K562 (cell line): ENCODE data around the gene ZNF17. TPM values are rescaled to one million over a fixed set of nuclear protein-coding genes. Genes with fewer than 3 reads are reported as not detected.

Experiments
- ATAC-seq: fragments of 200-7000 bp; cut with Tn5 transposase; 3 replicates; pipeline ENCODE4 v1.9.1; 2020; ENCODE audit warnings: moderate library complexity
- BruUV-seq: library from RNA; stranded (reverse); fragments of 400-500 nt; replicated peaks from 2 replicates; lab custom pipeline; 2021; lab: Mats Ljungman, UMichigan
- CTCF ChIA-PET: fragments of 300-600 bp; formaldehyde crosslinking; extraction: SDS; loops from one replicate; lab custom pipeline; 2021; ENCODE audit warnings: low intra/inter-chr PET ratio; lab: Yijun Ruan, JAX
- POLR2A ChIA-PET: fragments of 300-600, 350-650 bp; sonication (Branson Sonifier 250); formaldehyde crosslinking; extraction: SDS; loops from one replicate; lab custom pipeline; 2021; ENCODE audit warnings: antibody characterized with exemption, inconsistent platforms; lab: Yijun Ruan, JAX
- DNase-seq, 4 experiments: peaks; one replicate each; pipeline versions ENCODE4 v3.0.0 to v3.0.0-alpha.2; 2011 to 2018; ENCODE audit warnings: low spot score in 3 of 4, mixed read lengths in 3 of 4; ENCODE audit errors: extremely low read depth in 1 of 4
- FAIRE-seq: peaks from 2 replicates; lab custom pipeline; 2011; peaks lifted over from hg19 to GRCh38; lab: Jason Lieb, UNC
- H2AFZ ChIP-seq: 2 replicates; pipeline ENCODE4 v1.6.0; 2011; ENCODE audit warnings: low read depth, low read length, control low read depth, inconsistent platforms
- H3K27ac ChIP-seq: fragments of 200-600 bp; 3 replicates; pipeline ENCODE4 v1.8.0; 2011; ENCODE audit warnings: low read depth, mild to moderate bottlenecking, control low read depth, inconsistent platforms, low read length, moderate library complexity, mixed read lengths; ENCODE audit errors: extremely low read depth
- H3K27me3 ChIP-seq, 2 experiments: fragments of 300-600 bp in 1 of 2; 2 replicates in 1 of 2; 3 replicates in 1 of 2; pipeline versions ENCODE4 v1.6.0 to v1.8.0; 2011; ENCODE audit warnings: inconsistent platforms in 2 of 2, low read length in 2 of 2, mild to moderate bottlenecking in 1 of 2, mixed read lengths in 1 of 2, moderate library complexity in 1 of 2; ENCODE audit not compliant: control insufficient read depth in 2 of 2, insufficient read depth in 2 of 2
- H3K36me3 ChIP-seq: fragments of 300-600 bp; 3 replicates; pipeline ENCODE4 v1.8.0; 2011; ENCODE audit warnings: mild to moderate bottlenecking, low read length, inconsistent platforms; ENCODE audit not compliant: control insufficient read depth, insufficient read depth
- H3K4me1 ChIP-seq, 2 experiments: fragments of 200-600 bp in 1 of 2; replicated peaks in 1 of 2; 2 replicates in 1 of 2; 3 replicates in 1 of 2; pipeline versions ENCODE4 v1.5.1 to v1.8.0; 2011; ENCODE audit warnings: inconsistent platforms in 2 of 2, low read length in 2 of 2, mild to moderate bottlenecking in 1 of 2, mixed read lengths in 1 of 2, moderate library complexity in 1 of 2; ENCODE audit not compliant: control insufficient read depth in 2 of 2, insufficient read depth in 2 of 2
- H3K4me2 ChIP-seq: 2 replicates; pipeline ENCODE4 v1.6.1; 2011; ENCODE audit warnings: low read length, control low read depth, inconsistent platforms, mixed read lengths; ENCODE audit not compliant: insufficient read depth
- H3K4me3 ChIP-seq: fragments of 200-600 bp; sonication (generic), shearing (Covaris generic); 2 replicates; pipeline ENCODE4 v1.5.1; 2016; ENCODE audit warnings: control low read depth, inconsistent platforms
- H3K79me2 ChIP-seq: fragments of 200-600 bp; 3 replicates; pipeline ENCODE4 v1.8.0; 2011; ENCODE audit warnings: low read length, inconsistent platforms; ENCODE audit not compliant: control insufficient read depth, insufficient read depth
- H3K9ac ChIP-seq, 2 experiments: 2 replicates each; pipeline versions ENCODE4 v1.6.0 to v1.6.1; 2011; ENCODE audit warnings: low read depth in 2 of 2, low read length in 2 of 2, control low read depth in 1 of 2, inconsistent platforms in 1 of 2, mild to moderate bottlenecking in 1 of 2, mixed read lengths in 1 of 2; ENCODE audit not compliant: insufficient read depth in 1 of 2
- H3K9me1 ChIP-seq: one replicate; pipeline ENCODE4 v1.6.0; 2011; ENCODE audit warnings: inconsistent platforms, mild to moderate bottlenecking, low read length, moderate library complexity; ENCODE audit not compliant: control insufficient read depth, insufficient read depth
- H3K9me3 ChIP-seq: replicated peaks from 2 replicates; pipeline ENCODE4 v1.5.1; 2011; ENCODE audit warnings: low read depth, low read length, inconsistent platforms; ENCODE audit not compliant: control insufficient read depth, insufficient read depth
- H4K20me1 ChIP-seq: replicated peaks from 2 replicates; pipeline ENCODE4 v1.6.1; 2011; ENCODE audit warnings: low read length, inconsistent platforms, mixed read lengths; ENCODE audit not compliant: control insufficient read depth, insufficient read depth
- CHD2 ChIP-seq: IDR thresholded peaks from 2 replicates; pipeline ENCODE4 v1.6.1; 2011; ENCODE audit warnings: low read depth, low read length
- CREM ChIP-seq: IDR thresholded peaks from 2 replicates; pipeline ENCODE4 v1.6.1; 2014; ENCODE audit warnings: antibody characterized with exemption, low read depth
- GTF2A2 ChIP-seq: IDR thresholded peaks from 2 replicates; pipeline ENCODE4 v1.6.1; 2016; ENCODE audit warnings: mild to moderate bottlenecking, missing genetic modification characterization, missing compliant biosample characterization
- HDAC3 ChIP-seq: fragments of 450-650 bp; IDR thresholded peaks from 2 replicates; pipeline ENCODE4 v1.6.1; 2018; ENCODE audit warnings: borderline replicate concordance, mild to moderate bottlenecking, moderate library complexity; ENCODE audit not compliant: partially characterized antibody
- JUND ChIP-seq, 2 experiments: IDR thresholded peaks; 2 replicates in 1 of 2; 3 replicates in 1 of 2; pipeline ENCODE4 v1.6.1; 2011; ENCODE audit warnings: borderline replicate concordance in 2 of 2, low read depth in 2 of 2, low read length in 2 of 2, improper control_type of control experiment in 1 of 2, missing biosample characterization in 1 of 2, missing genetic modification characterization in 1 of 2, missing genetic modification reagents in 1 of 2
- KDM4B ChIP-seq, 2 experiments: fragments of 450-650 bp in 1 of 2; sonication (generic) in 1 of 2; IDR thresholded peaks; 2 replicates each; pipeline ENCODE4 v1.6.1; 2016 to 2017; ENCODE audit warnings: borderline replicate concordance in 2 of 2, antibody characterized with exemption in 1 of 2, low read depth in 1 of 2, mild to moderate bottlenecking in 1 of 2
- KLF10 ChIP-seq: fragments of 250-450 bp; sonication (Bioruptor Pico); IDR thresholded peaks from 2 replicates; pipeline ENCODE4 v1.6.1; 2021; ENCODE audit warnings: matching md5 sums
- NFE2L1 ChIP-seq: fragments of 450-650 bp; IDR thresholded peaks from 2 replicates; pipeline ENCODE4 v1.6.1; 2016; ENCODE audit warnings: missing genetic modification characterization, low read depth, mild to moderate bottlenecking, missing compliant biosample characterization, moderate library complexity, borderline replicate concordance
- TARDBP ChIP-seq: fragments of 450-650 bp; IDR thresholded peaks from 2 replicates; pipeline ENCODE4 v1.6.1; 2016
- ZNF146 ChIP-seq: IDR thresholded peaks from one replicate; pipeline ENCODE4 v1.6.1; 2018; ENCODE audit warnings: missing compliant biosample characterization; ENCODE audit not compliant: unreplicated experiment
- ZNF347 ChIP-seq: fragments of 450-650 bp; formaldehyde crosslinking; IDR thresholded peaks from 2 replicates; pipeline ENCODE4 v1.4.0; 2020; ENCODE audit warnings: low read depth, mild to moderate bottlenecking, moderate library complexity
- ZNF77 ChIP-seq: fragments of 250-450 bp; sonication (Bioruptor Pico); IDR thresholded peaks from 2 replicates; pipeline ENCODE4 v1.5.0; 2020
- ZNF780A ChIP-seq: fragments of 250-450 bp; sonication (Bioruptor Pico); IDR thresholded peaks from 2 replicates; pipeline ENCODE4 v1.5.0; 2021; ENCODE audit warnings: mild to moderate bottlenecking
- WGBS: fragments of 100-300 bp; shearing (Covaris generic); methylation state at CpG from one replicate; pipeline ENCODE4 v1.1.6; 2016; ENCODE audit warnings: low coverage, mixed read lengths; ENCODE audit not compliant: insufficient coverage; ENCODE audit errors: missing lambda C conversion rate; 5-methylcytosine and 5-hydroxymethylcytosine counted together
- in situ Hi-C: fragments of 300-500 bp; cut with MboI; formaldehyde crosslinking; loops from 4 replicates; pipeline ENCODE4 v1.15.0; 2018; ENCODE audit warnings: inconsistent platforms, mixed read lengths
- intact Hi-C: fragments of 100-400 bp; cut with micrococcal nuclease; formaldehyde crosslinking; loops from 2 replicates; pipeline ENCODE4 v1.14.2; 2022
- polyA plus RNA-seq, 8 experiments: library from polyadenylated mRNA; depleted of rRNA in 4 of 8; stranded (reverse) in 5 of 8; unstranded in 3 of 8; fragments of >200 nt; fragmentation: Nextera tagmentation in 2 of 8; fragmentation: Illumina TruSeq in 1 of 8; extraction: Ambion mirVana in 2 of 8; extraction: Trizol in 1 of 8; gene quantifications; 2 replicates each; pipeline versions ENCODE4 v1.2.1 to v1.2.3, GENCODE V29; 2011 to 2014; ENCODE audit warnings: inconsistent platforms in 1 of 8, missing spikeins in 1 of 8
- total RNA-seq, 7 experiments: library from RNA; depleted of rRNA in 6 of 7; stranded (reverse); fragments of >200 nt in 6 of 7; fragmentation: Illumina TruSeq in 2 of 7; extraction: Trizol in 2 of 7; gene quantifications; 2 replicates each; pipeline versions ENCODE4 v1.2.1 to v1.2.3, GENCODE V29; 2011 to 2021; ENCODE audit warnings: low replicate concordance in 1 of 7
- TF ChIP-seq, protein P1 (sequence below): sonication (generic); formaldehyde crosslinking; IDR thresholded peaks from 2 replicates; pipeline ENCODE4 v1.8.0; 2022; ENCODE audit warnings: missing genetic modification reagents, mild to moderate bottlenecking, borderline replicate concordance
- TF ChIP-seq, protein P2 (sequence below): IDR thresholded peaks from 2 replicates; pipeline ENCODE4 v1.6.1; 2016; ENCODE audit warnings: missing genetic modification characterization, missing compliant biosample characterization
- TF ChIP-seq, protein P3 (sequence below), 2 experiments: fragments of 200-800 bp in 1 of 2; sonication (Bioruptor generic) in 1 of 2; sonication (generic) in 1 of 2; formaldehyde crosslinking in 1 of 2; IDR thresholded peaks in 1 of 2; conservative IDR thresholded peaks in 1 of 2; 2 replicates each; pipeline versions ENCODE4 v1.5.0 to v1.6.1; 2016 to 2020; ENCODE audit warnings: missing compliant biosample characterization in 1 of 2, missing genetic modification characterization in 1 of 2, missing genetic modification reagents in 1 of 2
- TF ChIP-seq, protein P4 (sequence below): IDR thresholded peaks from 3 replicates; pipeline ENCODE4 v1.6.1; 2011; ENCODE audit warnings: borderline replicate concordance, mild to moderate bottlenecking; ENCODE audit not compliant: insufficient read length, insufficient read depth

Gene ZNF17
- total and polyA plus RNA-seq, 9 of the 15 experiments (the other 6 are each of a cell fraction or from before 2014, with no cell fraction given) = 5.3 to 8.6 (median 6.5) TPM

DNA sequence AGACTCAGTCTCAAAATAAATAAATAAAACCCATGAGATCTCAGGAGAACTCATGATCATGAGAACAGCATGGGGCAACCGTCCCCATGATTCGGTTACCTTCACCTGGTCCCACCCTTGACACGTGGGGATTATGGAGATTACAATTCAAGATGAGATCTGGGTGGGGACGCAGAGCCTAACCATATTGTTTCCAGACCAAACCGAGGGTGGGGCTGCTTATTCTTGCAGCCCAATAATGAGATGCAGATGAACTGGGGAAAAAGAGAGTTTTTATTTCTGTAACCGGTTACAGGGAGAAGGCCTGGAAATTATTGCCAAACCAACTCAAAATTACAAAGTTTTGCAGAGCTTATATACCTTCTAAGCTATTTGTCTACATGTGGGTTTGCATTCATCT, 34.8 kb upstream of the ZNF17 start:
- TF ChIP-seq TARDBP (no peak), GTF2A2 (tag) (no peak), HDAC3 (no peak), CREM (no peak), CHD2 (no peak), ZNF146 (CRISPR knock-in tag) (no peak), ZNF780A (CRISPR knock-in tag) (no peak), KDM4B (IDR thresholded peaks at IDR 0.05; ENCODE audit: borderline replicate concordance in 2 of 2, low read depth in 1 of 2) (no peak), JUND (IDR thresholded peaks at IDR 0.05; ENCODE audit: borderline replicate concordance, low read depth, low read length) (no peak), JUND (tag; IDR thresholded peaks at IDR 0.05; ENCODE audit: borderline replicate concordance, low read depth, low read length) (no peak), ZNF347 (CRISPR knock-in tag) (no peak), KLF10 (CRISPR knock-in tag) (no peak), NFE2L1 (tag) (no peak), ZNF77 (CRISPR knock-in tag) (no peak)
- TF ChIP-seq, protein P1, sequence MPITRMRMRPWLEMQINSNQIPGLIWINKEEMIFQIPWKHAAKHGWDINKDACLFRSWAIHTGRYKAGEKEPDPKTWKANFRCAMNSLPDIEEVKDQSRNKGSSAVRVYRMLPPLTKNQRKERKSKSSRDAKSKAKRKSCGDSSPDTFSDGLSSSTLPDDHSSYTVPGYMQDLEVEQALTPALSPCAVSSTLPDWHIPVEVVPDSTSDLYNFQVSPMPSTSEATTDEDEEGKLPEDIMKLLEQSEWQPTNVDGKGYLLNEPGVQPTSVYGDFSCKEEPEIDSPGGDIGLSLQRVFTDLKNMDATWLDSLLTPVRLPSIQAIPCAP (CRISPR knock-in tag) = no peak
- TF ChIP-seq, protein P2, sequence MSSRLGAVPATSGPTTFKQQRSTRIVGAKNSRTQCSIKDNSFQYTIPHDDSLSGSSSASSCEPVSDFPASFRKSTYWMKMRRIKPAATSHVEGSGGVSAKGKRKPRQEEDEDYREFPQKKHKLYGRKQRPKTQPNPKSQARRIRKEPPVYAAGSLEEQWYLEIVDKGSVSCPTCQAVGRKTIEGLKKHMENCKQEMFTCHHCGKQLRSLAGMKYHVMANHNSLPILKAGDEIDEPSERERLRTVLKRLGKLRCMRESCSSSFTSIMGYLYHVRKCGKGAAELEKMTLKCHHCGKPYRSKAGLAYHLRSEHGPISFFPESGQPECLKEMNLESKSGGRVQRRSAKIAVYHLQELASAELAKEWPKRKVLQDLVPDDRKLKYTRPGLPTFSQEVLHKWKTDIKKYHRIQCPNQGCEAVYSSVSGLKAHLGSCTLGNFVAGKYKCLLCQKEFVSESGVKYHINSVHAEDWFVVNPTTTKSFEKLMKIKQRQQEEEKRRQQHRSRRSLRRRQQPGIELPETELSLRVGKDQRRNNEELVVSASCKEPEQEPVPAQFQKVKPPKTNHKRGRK (tag) = no peak
- TF ChIP-seq, protein P3, sequence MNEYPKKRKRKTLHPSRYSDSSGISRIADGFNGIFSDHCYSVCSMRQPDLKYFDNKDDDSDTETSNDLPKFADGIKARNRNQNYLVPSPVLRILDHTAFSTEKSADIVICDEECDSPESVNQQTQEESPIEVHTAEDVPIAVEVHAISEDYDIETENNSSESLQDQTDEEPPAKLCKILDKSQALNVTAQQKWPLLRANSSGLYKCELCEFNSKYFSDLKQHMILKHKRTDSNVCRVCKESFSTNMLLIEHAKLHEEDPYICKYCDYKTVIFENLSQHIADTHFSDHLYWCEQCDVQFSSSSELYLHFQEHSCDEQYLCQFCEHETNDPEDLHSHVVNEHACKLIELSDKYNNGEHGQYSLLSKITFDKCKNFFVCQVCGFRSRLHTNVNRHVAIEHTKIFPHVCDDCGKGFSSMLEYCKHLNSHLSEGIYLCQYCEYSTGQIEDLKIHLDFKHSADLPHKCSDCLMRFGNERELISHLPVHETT (CRISPR knock-in tag; conservative IDR thresholded peaks at IDR 0.05 in 1 of 2, IDR thresholded peaks at IDR 0.05 in 1 of 2) = no peak
- TF ChIP-seq, protein P4, sequence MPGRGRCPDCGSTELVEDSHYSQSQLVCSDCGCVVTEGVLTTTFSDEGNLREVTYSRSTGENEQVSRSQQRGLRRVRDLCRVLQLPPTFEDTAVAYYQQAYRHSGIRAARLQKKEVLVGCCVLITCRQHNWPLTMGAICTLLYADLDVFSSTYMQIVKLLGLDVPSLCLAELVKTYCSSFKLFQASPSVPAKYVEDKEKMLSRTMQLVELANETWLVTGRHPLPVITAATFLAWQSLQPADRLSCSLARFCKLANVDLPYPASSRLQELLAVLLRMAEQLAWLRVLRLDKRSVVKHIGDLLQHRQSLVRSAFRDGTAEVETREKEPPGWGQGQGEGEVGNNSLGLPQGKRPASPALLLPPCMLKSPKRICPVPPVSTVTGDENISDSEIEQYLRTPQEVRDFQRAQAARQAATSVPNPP = no peak

More for the DNA sequence above, 34.8 kb upstream of the ZNF17 start:
- H3K9ac ChIP-seq = no peak overlapping the region
- H3K27me3 ChIP-seq = no peaks in the 10 kb centered on the region
- FAIRE-seq (no peak), DNase-seq (no peak), ATAC-seq (no peak)
- no peak overlapping the region for H2AFZ ChIP-seq
- intact Hi-C loops (no loop called here), in situ Hi-C loops (no loop called here)
- no peaks in the 10 kb centered on the region for H3K9me1 ChIP-seq
- 2% methylated on average over 6 of the region's 6 CpGs for WGBS
- CTCF ChIA-PET = no interaction called here
- H3K79me2 ChIP-seq = no peaks in the 10 kb centered on the region
- no peak overlapping the region for H3K4me2 ChIP-seq
- no peaks in the 10 kb centered on the region for H4K20me1 ChIP-seq
- H3K27ac ChIP-seq = no peak overlapping the region
- H3K36me3 ChIP-seq = no peaks in the 10 kb centered on the region
- H3K4me1 ChIP-seq = no peaks in the 10 kb centered on the region
- POLR2A ChIA-PET = no interaction called here
- BruUV-seq = no TSS peak
- H3K9me3 ChIP-seq = peaks cover 2% of the 10 kb centered on the region; the same call in 1 of the 2 replicates
- H3K4me3 ChIP-seq = no peak overlapping the region
